ENCODE measurements around the gene WSCD1. TPM values are rescaled to one million over a fixed set of nuclear protein-coding genes. Genes with fewer than 3 reads are reported as not detected.

The WSCD1 gene
- total RNA-seq, 1 donor from 2014 or later, result 5.1 TPM

DNA sequence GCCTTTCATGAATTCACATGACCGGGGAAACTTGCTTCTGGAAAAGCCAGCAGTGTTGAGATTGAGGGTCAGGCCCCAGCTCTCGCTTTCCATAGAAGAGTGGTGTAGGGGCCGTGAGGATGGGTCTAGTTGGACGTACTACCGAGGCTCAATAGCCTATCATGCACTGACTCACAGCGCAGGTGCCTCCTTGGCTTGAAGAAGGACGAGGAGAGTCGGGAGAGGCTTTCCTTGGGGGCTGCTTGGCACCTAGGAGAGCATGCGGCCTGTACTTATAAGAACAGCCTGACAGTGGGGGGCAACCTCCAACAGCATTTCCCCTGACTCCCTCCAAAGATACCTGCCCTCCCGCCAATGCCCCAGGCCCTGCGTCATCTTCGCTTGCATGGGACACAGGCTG is 37.6 kb downstream of the WSCD1 start:
- no peak for DNase-seq (ENCODE audit: low spot score)

DNA sequence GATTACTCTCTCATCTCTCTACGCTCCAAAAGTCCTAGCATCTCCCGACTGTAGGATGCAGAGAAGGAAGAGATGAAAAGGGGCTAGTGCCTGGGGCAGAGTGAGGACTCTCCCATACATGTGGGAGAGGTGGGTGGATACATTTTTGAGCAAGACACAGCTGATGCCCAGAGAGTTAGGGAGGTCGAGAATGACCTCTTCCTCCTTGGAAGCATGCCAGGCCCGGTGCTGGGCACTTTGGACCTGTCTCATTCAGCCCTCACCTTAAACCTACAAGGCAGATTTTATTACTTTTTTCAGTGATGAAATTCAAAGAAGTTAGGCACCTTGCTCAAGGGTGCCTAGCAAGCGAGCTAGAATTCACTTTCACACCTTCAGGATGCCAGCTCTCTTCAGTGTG is 38.2 kb downstream of the WSCD1 start:
- no peak for DNase-seq (ENCODE audit: low spot score)

DNA sequence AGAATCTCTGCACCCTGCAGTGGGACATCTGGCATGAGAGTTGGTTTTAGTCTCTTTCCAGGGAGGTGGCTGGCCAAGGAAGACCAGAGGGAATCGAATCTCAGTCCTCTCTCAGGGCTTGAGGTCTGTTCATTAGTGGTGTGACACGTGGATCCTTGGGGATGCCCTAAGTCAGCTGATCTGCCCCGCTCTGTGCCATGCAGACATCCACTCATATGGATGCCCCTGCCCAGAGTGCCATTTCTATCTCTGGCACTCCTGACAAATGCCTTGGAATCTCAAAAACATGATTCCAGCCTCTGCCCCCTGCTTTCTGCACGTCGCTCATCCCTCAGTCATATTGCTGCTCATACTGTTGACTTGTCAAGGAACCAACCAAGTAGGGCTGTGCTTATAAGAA is 38.8 kb downstream of the WSCD1 start:
- DNase-seq (ENCODE audit: low spot score), result no peak

DNA sequence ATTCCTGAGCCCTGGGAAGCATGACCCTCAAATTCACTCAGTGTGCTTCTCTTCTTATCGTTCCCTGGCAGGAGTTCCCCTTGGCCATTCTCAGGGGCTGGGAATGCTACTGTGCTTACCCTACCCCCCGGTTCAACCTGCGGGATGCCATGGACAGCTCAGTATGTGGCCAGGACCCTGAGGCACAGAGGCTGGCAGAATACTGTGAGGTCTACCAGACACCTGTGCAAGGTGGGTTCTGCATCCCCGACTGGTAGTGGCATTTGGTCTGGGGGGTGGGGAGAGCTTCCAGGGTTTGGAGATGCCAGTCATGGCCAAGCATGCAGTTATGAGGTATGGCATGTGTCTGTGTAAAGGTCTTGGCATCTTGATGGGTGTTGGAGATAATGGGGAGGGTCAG is 39.4 kb downstream of the WSCD1 start:
- no peak for DNase-seq (ENCODE audit: low spot score)

DNA sequence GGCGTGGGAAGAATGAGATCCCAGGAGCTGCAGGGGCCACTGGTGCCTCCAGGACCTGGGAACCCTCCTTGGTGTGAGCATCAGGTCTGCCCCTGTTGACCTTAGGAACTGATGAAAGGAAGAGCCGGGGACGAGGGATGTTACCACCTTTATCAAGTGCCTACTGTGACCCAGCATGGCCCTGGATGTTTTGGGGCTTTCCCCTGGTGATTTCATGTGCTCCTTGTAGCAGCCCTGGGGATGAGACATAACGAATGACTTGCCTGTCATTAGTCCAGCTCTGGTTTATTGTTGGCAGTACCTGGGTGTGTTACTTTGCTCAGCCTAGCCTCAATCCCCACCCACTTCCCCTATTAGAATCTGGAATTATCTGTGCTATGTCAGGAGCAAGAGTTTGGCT is 39.9 kb downstream of the WSCD1 start:
- DNase-seq (ENCODE audit: low spot score), result no peak

DNA sequence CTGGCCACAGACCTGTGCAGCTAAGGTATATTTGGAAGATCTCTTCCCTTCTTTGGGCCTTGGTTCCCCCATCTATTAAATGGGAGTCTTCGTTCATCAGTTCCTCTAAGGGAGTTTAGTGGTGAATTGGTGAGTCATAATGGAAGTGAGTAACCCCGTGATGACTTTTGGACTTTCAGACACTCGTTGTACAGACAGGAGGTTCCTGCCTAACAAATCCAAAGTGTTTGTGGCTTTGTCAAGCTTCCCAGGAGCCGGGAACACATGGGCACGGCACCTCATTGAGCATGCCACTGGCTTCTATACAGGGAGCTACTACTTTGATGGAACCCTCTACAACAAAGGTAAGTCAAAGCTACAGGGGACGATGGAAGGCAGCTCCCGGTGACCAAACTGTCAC is 40.4 kb downstream of the WSCD1 start:
- no peak for DNase-seq (ENCODE audit: low spot score)

DNA sequence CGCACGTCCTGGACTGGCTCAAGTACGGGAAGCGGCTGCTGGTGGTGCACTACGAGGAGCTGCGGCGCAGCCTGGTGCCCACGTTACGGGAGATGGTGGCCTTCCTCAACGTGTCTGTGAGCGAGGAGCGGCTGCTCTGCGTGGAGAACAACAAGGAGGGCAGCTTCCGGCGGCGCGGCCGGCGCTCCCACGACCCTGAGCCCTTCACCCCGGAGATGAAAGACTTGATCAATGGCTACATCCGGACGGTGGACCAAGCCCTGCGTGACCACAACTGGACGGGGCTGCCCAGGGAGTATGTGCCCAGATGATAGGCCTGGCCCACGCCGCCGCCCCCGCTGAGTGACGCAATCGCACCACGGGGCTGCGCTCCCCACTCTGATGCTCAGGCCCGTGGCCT is 50.2 kb downstream of the WSCD1 start:
- DNase-seq (ENCODE audit: low spot score), result no peak

DNA sequence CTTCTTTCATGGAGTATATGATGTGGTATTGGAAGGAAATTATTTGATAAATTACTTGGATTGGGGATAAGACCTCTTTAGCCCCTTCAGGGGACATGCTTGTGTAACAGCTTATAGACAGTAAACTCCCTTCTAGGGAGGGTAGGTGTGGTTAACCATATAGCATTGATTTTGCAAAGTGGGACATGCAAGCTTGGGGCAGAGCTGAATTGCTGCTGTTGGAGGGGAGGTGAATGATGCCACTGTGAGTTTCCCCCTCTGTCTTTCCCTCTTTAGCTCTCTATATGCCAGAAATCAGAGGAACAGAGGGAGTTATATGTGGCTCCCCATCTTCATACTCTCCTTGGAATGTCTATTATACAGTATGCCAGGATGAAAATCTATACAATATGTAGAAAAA is 54.7 kb downstream of the WSCD1 start:
- no peak for DNase-seq (ENCODE audit: low spot score)

DNA sequence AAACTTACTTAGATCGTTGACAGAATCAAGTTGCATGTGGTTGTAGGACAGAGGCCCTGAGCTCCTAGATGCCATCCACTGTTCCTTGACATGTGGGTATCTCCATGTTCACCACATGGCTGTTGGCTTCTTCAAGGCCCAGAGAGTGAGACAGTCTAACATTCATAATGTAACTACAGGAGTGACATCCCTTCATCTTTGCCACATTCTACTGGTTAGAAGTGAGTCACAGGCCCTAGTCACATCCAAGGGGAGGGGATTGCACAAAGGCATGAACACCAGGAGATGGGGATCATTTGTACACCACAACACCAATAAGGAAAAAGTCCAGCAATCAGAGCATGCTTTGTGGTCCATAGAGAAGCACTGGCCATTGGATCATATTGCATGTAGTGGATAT is 56.6 kb downstream of the WSCD1 start:
- no peak for DNase-seq (ENCODE audit: low spot score)

DNA sequence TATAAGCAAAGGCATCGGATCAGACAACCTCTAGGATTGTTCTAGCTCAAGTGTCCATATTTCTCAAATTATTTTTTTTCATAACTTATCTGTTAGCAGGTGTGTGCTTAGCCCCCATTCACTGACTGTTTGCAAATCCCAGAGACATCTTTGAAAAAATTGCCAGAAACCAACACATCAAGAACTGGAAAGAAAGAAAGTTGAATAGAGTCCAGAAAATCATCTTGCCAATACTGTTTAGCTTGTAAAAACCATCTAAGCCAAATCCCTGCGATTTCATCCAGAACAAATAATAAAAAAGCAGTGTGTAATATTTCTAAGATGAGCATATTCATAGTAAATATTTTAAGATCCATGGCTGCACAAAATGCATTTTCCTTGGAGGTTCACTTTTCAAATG is 64.5 kb downstream of the WSCD1 start:
- no peak for DNase-seq (ENCODE audit: low spot score)

DNA sequence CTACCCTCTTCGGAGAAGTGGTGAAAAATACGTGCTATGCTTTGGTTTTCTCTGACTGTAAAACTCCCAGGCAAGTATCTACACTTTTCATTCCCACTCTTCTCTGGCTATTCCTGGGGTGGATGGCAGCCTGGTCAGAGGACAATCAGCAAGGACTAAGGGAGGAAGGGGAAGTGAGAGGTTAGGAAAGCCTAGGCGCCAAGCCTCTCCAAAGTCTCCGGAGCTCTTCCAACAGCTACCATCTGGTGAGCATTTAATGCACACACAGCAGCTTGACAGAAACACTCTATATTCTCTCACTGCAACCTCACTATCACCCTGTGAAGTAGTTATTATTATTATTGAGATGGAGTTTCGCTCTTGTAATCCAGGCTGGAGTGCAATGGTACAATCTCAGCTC is 65.1 kb downstream of the WSCD1 start:
- DNase-seq (ENCODE audit: low spot score), result no peak

DNA sequence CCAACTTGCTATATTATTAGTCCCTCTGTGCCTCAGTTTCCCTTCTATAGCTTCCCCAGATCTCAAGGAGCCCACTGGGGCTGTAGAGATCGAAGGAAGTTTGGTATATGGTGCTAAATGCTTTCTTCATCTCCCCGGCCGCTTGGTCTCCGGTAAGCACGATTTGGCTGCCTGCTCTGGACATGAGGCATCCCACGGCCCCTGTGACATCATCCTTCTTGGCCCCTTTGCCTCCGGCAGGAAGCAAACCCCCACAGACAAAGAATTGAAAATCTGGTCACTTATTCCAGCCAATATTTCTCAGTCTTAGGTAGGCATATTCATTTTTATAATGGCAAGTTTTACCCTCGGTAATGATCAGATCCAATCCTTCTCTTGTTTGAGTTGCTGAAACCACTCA is 65.8 kb downstream of the WSCD1 start:
- no peak for DNase-seq (ENCODE audit: low spot score)

DNA sequence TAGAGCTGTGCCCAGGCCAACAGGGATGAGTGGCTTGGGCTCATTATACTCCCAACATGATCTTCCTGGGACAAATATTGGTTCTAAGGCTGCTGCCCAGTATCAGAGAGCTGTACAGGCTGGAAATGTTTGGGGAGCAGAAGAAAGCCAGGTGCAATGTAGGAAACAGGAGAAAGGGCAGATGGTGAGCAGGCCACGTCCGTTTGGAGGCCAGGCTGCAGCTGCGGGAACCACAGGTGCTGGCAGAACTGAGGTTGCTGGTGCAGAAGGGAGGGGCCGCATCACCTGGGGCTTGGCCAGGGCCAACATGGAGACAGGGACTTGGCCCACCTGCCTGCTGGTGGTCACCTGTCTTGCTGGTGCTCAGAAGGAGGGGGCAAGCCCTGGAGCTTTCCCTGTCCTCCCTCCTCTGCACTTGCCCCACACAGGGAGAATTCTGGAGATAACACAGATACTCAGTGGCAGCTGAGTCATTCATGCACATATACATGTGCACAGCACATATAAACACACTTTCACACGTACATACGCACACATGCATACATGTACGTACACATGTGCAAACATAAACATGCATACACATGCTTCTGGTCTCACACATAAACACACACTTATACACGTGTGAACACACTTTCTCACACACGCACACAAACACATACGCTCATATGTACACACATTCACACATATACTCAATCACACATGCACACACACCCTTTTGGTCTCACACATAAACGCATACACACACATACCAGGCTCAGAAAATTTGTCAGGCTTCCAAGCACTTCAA is 67.7 kb downstream of the WSCD1 start:
- DNase-seq (ENCODE audit: low spot score), result no peak

DNA sequence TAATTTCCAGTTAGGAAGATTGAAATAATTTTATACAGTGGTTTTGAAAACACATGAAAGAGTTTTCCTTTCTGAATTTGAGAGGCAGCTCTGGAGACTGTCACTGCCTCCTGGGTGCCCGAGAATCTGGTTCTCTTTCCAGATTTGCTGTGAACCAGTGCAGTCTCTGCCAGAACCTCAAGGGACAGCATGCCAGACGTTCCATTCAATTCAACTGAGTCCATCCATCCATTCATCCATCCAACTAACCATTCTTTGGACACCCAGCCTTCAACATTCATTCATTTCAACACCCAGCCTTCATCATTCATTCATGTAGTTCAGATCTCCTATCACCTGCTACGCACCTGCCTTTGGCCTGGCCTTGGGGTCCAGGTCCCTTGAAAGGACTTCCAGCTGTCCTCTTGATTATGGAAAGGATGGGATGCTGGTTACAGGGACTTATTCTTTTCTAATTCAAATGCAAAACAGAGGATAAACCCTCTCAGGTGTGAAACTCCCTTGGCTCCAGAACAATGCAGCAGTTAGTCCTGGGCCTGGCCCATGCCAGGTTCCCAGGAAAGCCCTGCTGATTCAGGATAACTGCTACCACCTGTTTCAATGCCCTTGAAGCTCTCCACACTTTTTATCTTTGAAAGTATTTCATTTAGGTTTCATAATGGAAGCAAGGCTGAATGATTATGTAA is 68.7 kb downstream of the WSCD1 start:
- DNase-seq (ENCODE audit: low spot score), result no peak

DNA sequence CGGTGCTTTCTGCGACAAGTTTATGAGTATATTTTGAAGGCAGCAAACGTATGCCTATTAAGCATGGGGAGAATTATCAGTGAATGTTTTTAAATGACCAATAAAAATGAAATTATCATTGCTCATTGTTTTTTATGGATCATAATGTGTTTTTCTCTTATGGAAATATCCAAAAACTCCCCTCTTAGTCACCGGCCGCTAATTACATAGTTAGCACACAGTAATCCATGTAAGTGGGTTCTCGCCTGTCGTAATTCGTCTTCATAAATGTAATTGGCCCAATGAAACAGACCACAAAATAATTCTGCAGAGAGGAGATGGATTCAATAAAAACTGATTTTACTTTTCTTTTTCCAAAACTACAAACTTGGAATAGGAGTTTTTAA is 69.3 kb downstream of the WSCD1 start:
- no peak for DNase-seq (ENCODE audit: low spot score)

DNA sequence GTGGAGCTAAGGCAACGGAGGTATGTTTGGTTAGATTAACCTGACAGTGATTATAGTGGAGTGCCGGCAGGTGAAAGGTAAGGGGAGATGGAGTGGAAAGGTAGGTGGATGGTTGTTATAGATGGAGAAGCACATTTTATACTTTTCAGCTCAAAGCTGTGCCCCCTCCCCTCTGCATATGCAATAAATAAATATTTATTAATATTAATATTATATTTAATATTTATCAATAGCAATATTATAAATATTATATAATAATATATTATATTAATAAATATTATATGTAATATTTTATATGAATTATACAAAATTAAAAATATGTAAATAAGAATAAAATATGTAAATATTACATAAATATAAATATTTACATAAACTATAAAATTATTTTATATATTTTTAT is 70.0 kb downstream of the WSCD1 start:
- no peak for DNase-seq (ENCODE audit: low spot score)

DNA sequence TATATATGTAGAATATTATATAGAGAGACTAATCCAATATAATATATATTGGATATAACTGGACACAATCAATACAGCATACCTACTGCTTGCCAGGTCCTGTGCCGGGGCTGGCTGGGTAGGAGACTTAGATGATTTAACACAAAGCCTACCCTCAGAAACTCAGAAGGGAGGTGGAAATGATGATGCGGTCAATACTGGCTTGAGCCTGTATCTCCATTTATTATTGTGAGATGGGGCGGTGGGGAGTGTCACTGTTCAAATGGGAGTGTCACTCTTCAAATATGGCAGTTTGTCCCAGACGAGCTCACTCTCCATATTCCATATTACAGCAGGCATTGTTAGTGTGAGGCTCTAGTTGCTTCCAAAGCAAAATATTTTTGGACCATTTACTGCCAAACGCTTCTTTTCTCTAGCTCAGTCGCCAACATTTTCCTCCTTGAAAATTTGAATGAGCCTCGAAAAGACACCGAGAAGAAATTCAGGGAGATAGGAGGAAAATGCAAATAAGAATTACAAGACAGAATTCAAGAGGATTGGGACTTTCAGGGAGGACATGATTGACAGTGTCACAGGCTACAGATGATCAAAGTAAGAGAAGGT is 70.7 kb downstream of the WSCD1 start:
- no peak for DNase-seq (ENCODE audit: low spot score)

DNA sequence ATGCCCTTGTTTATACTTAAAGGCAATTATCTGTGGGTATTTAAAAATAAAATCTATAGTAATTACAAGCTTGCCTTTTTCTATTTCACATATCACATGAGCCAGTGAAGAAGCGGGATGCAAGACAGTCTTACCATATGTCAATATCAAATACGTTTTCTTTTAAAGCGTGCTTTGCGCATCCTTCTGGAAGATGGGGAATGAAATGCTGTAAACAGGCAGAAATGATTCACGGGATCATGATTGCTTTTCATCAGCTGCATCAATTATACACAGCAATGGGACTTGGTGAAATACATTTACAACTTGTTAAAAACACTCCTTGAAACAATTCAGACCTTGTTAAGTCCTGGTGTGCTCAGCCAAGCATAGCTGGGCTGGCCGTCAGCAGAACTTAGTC is 72.5 kb downstream of the WSCD1 start:
- DNase-seq (ENCODE audit: low spot score), result no peak

DNA sequence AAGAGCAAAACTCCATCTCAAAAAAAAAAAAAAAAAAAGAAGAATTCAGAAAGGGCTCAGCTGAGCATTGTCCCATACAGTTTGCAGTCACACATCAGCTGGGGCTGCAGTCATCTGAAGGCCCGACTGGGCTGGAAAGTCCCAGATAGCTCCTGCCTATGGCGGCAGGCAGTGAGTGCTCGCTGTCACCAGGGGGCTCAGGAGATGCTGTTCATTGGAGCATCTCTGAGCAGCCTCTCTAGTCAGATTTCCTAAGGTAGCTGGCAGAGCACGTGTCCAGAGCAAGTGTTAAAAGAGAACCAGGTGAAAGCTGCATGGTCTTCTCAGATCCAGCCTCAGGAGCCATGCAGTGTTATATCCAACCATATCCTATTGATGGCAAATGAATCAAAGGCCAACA is 75.8 kb downstream of the WSCD1 start:
- no peak for DNase-seq (ENCODE audit: low spot score)

DNA sequence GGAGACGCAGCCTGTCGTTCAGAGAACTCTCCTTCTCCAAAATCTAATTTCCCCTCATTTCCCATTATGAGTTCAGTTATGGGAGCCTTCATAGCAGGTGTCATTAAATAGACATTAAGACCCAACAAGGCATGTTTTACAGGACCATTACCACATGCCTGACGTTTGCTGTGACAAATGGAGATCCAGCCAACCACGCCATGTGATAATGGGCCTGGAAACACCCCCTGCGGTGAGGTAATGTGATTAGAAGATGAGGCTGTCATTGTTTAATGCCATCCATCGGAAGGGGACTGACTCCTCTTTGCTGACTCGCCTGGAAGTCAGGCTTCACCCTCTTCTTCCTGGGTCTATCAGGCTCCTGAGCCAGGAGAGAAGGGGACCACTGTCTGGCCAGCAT is 76.9 kb downstream of the WSCD1 start:
- DNase-seq (ENCODE audit: low spot score), result no peak

DNA sequence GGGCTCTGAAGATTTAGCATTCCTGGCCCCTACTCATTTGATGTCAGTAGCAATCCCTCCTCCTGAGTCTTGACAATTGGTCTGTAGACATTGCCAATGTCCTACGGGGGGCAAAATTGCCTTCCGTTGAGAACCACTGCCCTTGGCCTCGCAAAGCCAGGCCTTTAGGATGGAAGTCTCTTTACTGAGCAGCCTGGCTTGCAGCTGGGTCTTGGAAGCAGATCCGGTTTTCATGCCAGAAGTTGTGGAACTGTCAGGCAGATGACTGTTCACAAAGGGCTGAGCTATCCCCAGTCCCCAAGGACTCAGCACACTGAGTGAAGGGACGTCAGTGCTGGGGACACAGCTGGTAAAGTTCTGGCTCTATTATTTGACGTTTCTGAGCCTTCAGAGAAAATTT is 83.2 kb downstream of the WSCD1 start:
- no peak for DNase-seq (ENCODE audit: low spot score)

DNA sequence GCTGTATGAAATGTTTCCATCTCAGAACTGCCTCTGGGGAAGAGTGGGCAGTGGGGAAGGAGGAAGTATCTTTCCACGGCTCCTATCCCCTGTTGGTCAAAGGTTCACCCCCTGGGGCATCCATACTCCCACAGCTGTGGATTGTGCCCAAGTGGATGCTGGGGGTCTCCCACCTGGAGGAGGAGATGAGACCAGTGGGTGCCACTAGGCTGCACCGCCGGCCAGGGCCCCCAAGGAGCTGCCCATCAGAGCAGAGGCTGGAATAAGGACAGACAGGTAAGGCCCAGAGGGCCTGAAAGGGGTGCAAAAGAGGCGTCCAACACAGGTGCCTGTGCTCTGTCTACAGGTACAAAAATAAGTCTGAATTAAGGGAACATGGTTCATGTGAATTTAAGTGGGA is 87.5 kb downstream of the WSCD1 start:
- no peak for DNase-seq (ENCODE audit: low spot score)

DNA sequence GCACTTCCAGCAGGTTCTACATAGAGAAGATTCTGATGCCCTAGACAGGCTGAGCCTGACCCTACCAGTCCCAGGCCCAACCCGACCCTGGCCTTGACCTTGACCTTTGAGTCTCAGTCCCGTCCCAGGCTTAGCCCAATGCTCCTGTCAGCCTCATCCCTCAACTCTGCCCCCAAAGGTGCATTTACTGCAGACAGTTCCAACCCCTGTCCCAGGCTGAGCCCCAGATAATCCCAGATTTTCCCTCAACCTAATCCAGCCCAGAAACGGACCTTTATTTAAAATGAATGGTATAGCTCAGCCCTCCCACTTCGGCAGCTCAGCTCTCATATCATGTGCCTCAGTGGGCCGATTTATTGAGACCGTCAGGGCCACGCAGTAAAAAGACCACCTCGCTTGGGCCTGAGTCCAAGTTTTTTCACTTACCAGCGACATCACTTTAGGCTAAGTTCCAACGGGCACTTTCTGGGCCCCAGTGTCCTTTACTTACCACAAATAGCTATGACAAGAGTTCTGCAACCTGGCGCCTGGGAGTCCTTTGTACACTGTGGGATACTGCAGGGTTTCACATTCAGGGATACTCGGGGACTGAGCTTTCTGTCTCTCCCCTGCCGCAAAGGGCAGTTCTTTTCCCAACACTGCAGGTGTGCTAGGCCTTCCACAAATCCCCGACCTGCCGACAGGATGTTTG is 89.5 kb downstream of the WSCD1 start:
- DNase-seq (ENCODE audit: low spot score), result no peak
